Kidney epithelial cell (primary cell): ENCODE data around the gene STX8. TPM values are rescaled to one million over a fixed set of nuclear protein-coding genes. Genes with fewer than 3 reads are reported as not detected.

Experiments
- DNase-seq: peaks from one replicate; pipeline ENCODE4 v3.0.0-alpha.2; 2010; ENCODE audit warnings: low read depth
- H3K27me3 ChIP-seq: 2 replicates; pipeline ENCODE4 v1.6.0; 2011; ENCODE audit warnings: low read length; ENCODE audit not compliant: control insufficient read depth, insufficient read depth
- H3K36me3 ChIP-seq: 2 replicates; pipeline ENCODE4 v1.5.1; 2011; ENCODE audit warnings: low read length; ENCODE audit not compliant: control insufficient read depth, insufficient read depth
- H3K4me3 ChIP-seq: 2 replicates; pipeline ENCODE4 v1.5.1; 2011; ENCODE audit warnings: low read depth, mild to moderate bottlenecking, control low read depth, low read length
- CTCF ChIP-seq: IDR thresholded peaks from 2 replicates; pipeline ENCODE4 v1.5.1; 2011; ENCODE audit warnings: mild to moderate bottlenecking, moderate library complexity, low read length, control low read depth, inconsistent platforms; ENCODE audit not compliant: insufficient read depth, poor library complexity, severe bottlenecking
- total RNA-seq: library from RNA; depleted of rRNA; stranded (reverse); fragments of >200 nt; gene quantifications from 2 replicates; pipeline ENCODE4 v1.2.3, GENCODE V29; 2015

STX8 gene
- total RNA-seq, 1 donor from 2014 or later = 76.3 TPM

GRCh38 chr17:9232591-9233270, 342.9 kb downstream of the STX8 start:
- Histone ChIP-seq H3K4me3 (no peak overlapping the region), H3K36me3 (no peaks in the 10 kb centered on the region), H3K27me3 (peaks cover 15% of the 10 kb centered on the region)
- no peak for TF ChIP-seq CTCF
- no peak for DNase-seq

- H3K27me3 ChIP-seq = peaks cover 15% of the 10 kb centered on the region
- no peak for DNase-seq
- TF ChIP-seq CTCF = no peak
- no peak overlapping the region for H3K4me3 ChIP-seq
- H3K36me3 ChIP-seq = no peaks in the 10 kb centered on the region
These were observed 343.5 kb downstream of the STX8 start for GRCh38 chr17:9232155-9232475.

- DNase-seq = no peak
These were observed 344.0 kb downstream of the STX8 start for GRCh38 chr17:9231449-9232154.

GRCh38 chr17:9230861-9231260, 344.8 kb downstream of the STX8 start:
- no peaks in the 10 kb centered on the region for H3K36me3 ChIP-seq
- no peak overlapping the region for H3K4me3 ChIP-seq
- peaks cover 15% of the 10 kb centered on the region for H3K27me3 ChIP-seq
- no peak for TF ChIP-seq CTCF
- no peak for DNase-seq

More at GRCh38 chr17:9231449-9232154, 344.0 kb downstream of the STX8 start:
- Histone ChIP-seq H3K4me3 (no peak overlapping the region), H3K27me3 (peaks cover 15% of the 10 kb centered on the region), H3K36me3 (no peaks in the 10 kb centered on the region)
- TF ChIP-seq CTCF = no peak

GRCh38 chr17:9230346-9230745, 345.3 kb downstream of the STX8 start:
- no peak for TF ChIP-seq CTCF
- DNase-seq = no peak
- Histone ChIP-seq H3K4me3 (no peak overlapping the region), H3K36me3 (no peaks in the 10 kb centered on the region), H3K27me3 (peaks cover 15% of the 10 kb centered on the region)

- TF ChIP-seq CTCF = no peak
- Histone ChIP-seq H3K36me3 (no peaks in the 10 kb centered on the region), H3K27me3 (peaks cover 15% of the 10 kb centered on the region), H3K4me3 (no peak overlapping the region)
- DNase-seq = no peak
These were observed 345.8 kb downstream of the STX8 start for GRCh38 chr17:9229826-9230201.
